ENCODE results near the gene IL22RA2. TPM values are rescaled to one million over a fixed set of nuclear protein-coding genes. Genes with fewer than 3 reads are reported as not detected.

The IL22RA2 gene
- total RNA-seq, 1 experiment from 2014 or later, result not detected

- CTCF ChIA-PET, result no interaction called here
- Histone ChIP-seq H3K27ac (ENCODE audit: low read length) (no peak overlapping the region), H3K27me3 (ENCODE audit: control insufficient read depth, insufficient read depth, low read length) (no peaks in the 10 kb centered on the region), H3K9me3 (ENCODE audit: control insufficient read depth, insufficient read depth, low read depth, low read length) (no peaks in the 10 kb centered on the region), H3K36me3 (ENCODE audit: control insufficient read depth, insufficient read depth, low read length) (no peaks in the 10 kb centered on the region; the same call in 1 of the 2 replicates), H3K4me1 (ENCODE audit: control insufficient read depth, insufficient read depth, low read length) (no peaks in the 10 kb centered on the region), H3K4me3 (ENCODE audit: low read depth in 2 of 2, low read length in 2 of 2) (no peak overlapping the region)
- TF ChIP-seq SIN3A (IDR thresholded peaks at IDR 0.05; ENCODE audit: borderline replicate concordance, insufficient read depth, low read depth, low read length) (no peak), REST (IDR thresholded peaks at IDR 0.05; ENCODE audit: insufficient read depth in 1 of 2, low read depth in 2 of 2, low read length in 1 of 2) (no peak), TCF7L2 (IDR thresholded peaks at IDR 0.05; ENCODE audit: low read depth, low read length) (no peak)
- in situ Hi-C loops (cut with HindIII; ENCODE audit: low pct_unique_long_range_greater_than_20kb, low sequenced_read_pairs) (no loop called here), intact Hi-C loops (cut with micrococcal nuclease; ENCODE audit: unreplicated experiment) (no loop called here)
- BruUV-seq (replicated peaks), result no TSS peak
- ATAC-seq (no peak), DNase-seq (ENCODE audit: low read depth, low spot score) (no peak)
- POLR2A ChIA-PET, result no interaction called here
Measured at GRCh38 chr6:137201006-137201405, 27.6 kb upstream of the IL22RA2 start.

- no peaks in the 10 kb centered on the region for H3K27me3 ChIP-seq (ENCODE audit: control insufficient read depth, insufficient read depth, low read length)
- no TSS peak for BruUV-seq (replicated peaks)
- ChIA-PET CTCF (no interaction called here), POLR2A (no interaction called here)
- no peaks in the 10 kb centered on the region for H3K4me1 ChIP-seq (ENCODE audit: control insufficient read depth, insufficient read depth, low read length)
- DNase-seq (ENCODE audit: low read depth, low spot score) (no peak), ATAC-seq (no peak)
- no peak overlapping the region for H3K4me3 ChIP-seq (ENCODE audit: low read depth in 2 of 2, low read length in 2 of 2)
- H3K9me3 ChIP-seq (ENCODE audit: control insufficient read depth, insufficient read depth, low read depth, low read length), result no peaks in the 10 kb centered on the region
- in situ Hi-C loops (cut with HindIII; ENCODE audit: low pct_unique_long_range_greater_than_20kb, low sequenced_read_pairs), result no loop called here
- intact Hi-C loops (cut with micrococcal nuclease; ENCODE audit: unreplicated experiment), result no loop called here
- TF ChIP-seq POLR2AphosphoS5 (IDR thresholded peaks at IDR 0.05; ENCODE audit: low read depth, low read length) (no peak), REST (IDR thresholded peaks at IDR 0.05; ENCODE audit: insufficient read depth in 1 of 2, low read depth in 2 of 2, low read length in 1 of 2) (no peak), TCF7L2 (IDR thresholded peaks at IDR 0.05; ENCODE audit: low read depth, low read length) (no peak), SIN3A (IDR thresholded peaks at IDR 0.05; ENCODE audit: borderline replicate concordance, insufficient read depth, low read depth, low read length) (no peak)
- TF ChIP-seq, protein P1, sequence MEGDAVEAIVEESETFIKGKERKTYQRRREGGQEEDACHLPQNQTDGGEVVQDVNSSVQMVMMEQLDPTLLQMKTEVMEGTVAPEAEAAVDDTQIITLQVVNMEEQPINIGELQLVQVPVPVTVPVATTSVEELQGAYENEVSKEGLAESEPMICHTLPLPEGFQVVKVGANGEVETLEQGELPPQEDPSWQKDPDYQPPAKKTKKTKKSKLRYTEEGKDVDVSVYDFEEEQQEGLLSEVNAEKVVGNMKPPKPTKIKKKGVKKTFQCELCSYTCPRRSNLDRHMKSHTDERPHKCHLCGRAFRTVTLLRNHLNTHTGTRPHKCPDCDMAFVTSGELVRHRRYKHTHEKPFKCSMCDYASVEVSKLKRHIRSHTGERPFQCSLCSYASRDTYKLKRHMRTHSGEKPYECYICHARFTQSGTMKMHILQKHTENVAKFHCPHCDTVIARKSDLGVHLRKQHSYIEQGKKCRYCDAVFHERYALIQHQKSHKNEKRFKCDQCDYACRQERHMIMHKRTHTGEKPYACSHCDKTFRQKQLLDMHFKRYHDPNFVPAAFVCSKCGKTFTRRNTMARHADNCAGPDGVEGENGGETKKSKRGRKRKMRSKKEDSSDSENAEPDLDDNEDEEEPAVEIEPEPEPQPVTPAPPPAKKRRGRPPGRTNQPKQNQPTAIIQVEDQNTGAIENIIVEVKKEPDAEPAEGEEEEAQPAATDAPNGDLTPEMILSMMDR (IDR thresholded peaks at IDR 0.05), result no peak
- H3K27ac ChIP-seq (ENCODE audit: low read length), result no peak overlapping the region
- no peaks in the 10 kb centered on the region; the same call in 1 of the 2 replicates for H3K36me3 ChIP-seq (ENCODE audit: control insufficient read depth, insufficient read depth, low read length)
Measured at GRCh38 chr6:137200288-137200687, 26.8 kb upstream of the IL22RA2 start.

Measured in Panc1 (cell line).